HL-60 (cell line): ENCODE measurements around the gene EVX2.

Experiments used
- DNase-seq, 2 experiments: peaks; one replicate each; pipeline ENCODE4 v3.0.0-alpha.2; 2010 to 2020; ENCODE audit warnings: low read depth in 1 of 2, low spot score in 1 of 2
- H3K27ac ChIP-seq: fragments of 250-450 bp; sonication (Bioruptor Pico); replicated peaks from 2 replicates; pipeline ENCODE4 v1.5.1; 2020; ENCODE audit warnings: mild to moderate bottlenecking, moderate library complexity
- H3K27me3 ChIP-seq: fragments of 250-450 bp; sonication (Bioruptor Pico); 2 replicates; pipeline ENCODE4 v1.5.1; 2021; ENCODE audit warnings: mild to moderate bottlenecking, moderate library complexity; ENCODE audit not compliant: insufficient read depth, poor library complexity, severe bottlenecking
- H3K4me3 ChIP-seq: replicated peaks from 2 replicates; pipeline ENCODE4 v1.5.1; 2011; ENCODE audit warnings: mild to moderate bottlenecking, control low read depth, low read length; ENCODE audit not compliant: insufficient read depth
- CTCF ChIP-seq: IDR thresholded peaks from one replicate; pipeline ENCODE4 v1.5.1; 2011; ENCODE audit warnings: low read length, control low read depth, inconsistent platforms; ENCODE audit not compliant: insufficient read depth
- GABPA ChIP-seq: IDR thresholded peaks from 2 replicates; pipeline ENCODE4 v1.6.1; 2012; ENCODE audit warnings: low read depth
- POLR2AphosphoS5 ChIP-seq: IDR thresholded peaks from 2 replicates; pipeline ENCODE4 v1.6.1; 2012; ENCODE audit warnings: low read depth
- REST ChIP-seq: IDR thresholded peaks from 2 replicates; pipeline ENCODE4 v1.6.1; 2012; ENCODE audit warnings: low read depth; ENCODE audit not compliant: insufficient replicate concordance
- SPI1 ChIP-seq: IDR thresholded peaks from 2 replicates; pipeline ENCODE4 v1.6.1; 2012; ENCODE audit warnings: low read depth, mild to moderate bottlenecking, borderline replicate concordance

EVX2 gene

GRCh38 chr2:176067589-176068418 lies 16.0 kb downstream of the EVX2 start:
- Histone ChIP-seq H3K27ac (no peak overlapping the region), H3K27me3 (peaks cover 64% of the 10 kb centered on the region), H3K4me3 (no peak overlapping the region)
- no peak for DNase-seq
- TF ChIP-seq REST (no peak), SPI1 (no peak), GABPA (no peak), CTCF (no peak), POLR2AphosphoS5 (no peak)

- TF ChIP-seq CTCF (no peak), GABPA (no peak)
- no peak overlapping the region for H3K27ac ChIP-seq
- no peak for DNase-seq
- peaks cover 57% of the 10 kb centered on the region for H3K27me3 ChIP-seq
- H3K4me3 ChIP-seq = no peak overlapping the region
Observed at GRCh38 chr2:176066645-176067588, 16.8 kb downstream of the EVX2 start.

- DNase-seq = no peak
- no peak overlapping the region for H3K4me3 ChIP-seq
- H3K27me3 ChIP-seq = peaks cover 41% of the 10 kb centered on the region
- H3K27ac ChIP-seq = no peak overlapping the region
- TF ChIP-seq CTCF (no peak), SPI1 (no peak), GABPA (no peak), POLR2AphosphoS5 (no peak)
Observed at GRCh38 chr2:176063958-176064357, 19.8 kb downstream of the EVX2 start.

- TF ChIP-seq GABPA (no peak), POLR2AphosphoS5 (no peak), CTCF (no peak), SPI1 (no peak), REST (no peak)
- no peak overlapping the region for H3K4me3 ChIP-seq
- peaks cover 5% of the 10 kb centered on the region for H3K27me3 ChIP-seq
- no peak for DNase-seq
- H3K27ac ChIP-seq = no peak overlapping the region
Observed at GRCh38 chr2:176056406-176056805, 27.4 kb downstream of the EVX2 start.
